ENCODE measurements around the gene QTRT2.

DNA sequence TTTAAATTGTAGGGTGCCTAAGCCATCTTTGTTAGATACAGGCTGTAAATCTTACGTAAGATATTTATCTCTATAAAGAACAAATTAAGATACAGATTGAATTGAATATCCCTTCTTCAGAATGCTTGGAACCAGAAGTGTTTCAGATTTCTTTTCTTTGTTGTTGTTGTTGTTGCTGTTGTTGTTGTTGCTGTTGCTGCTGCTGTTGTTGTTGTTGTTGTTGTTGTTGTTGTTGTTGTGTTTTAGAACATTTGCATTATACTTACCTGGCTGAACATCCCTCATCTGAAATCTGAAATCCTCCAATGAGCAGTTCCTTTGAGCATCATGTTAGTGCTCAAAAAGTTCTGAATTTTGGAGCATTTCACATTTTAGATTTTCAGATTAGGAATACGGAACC, 26.6 kb downstream of the QTRT2 start:
- TF ChIP-seq CTCF (conservative IDR thresholded peaks at IDR 0.05; ENCODE audit: low read depth in 2 of 2) (no peak), POLR2AphosphoS5 (IDR thresholded peaks at IDR 0.05; ENCODE audit: low read depth) (no peak), EZH2 (IDR thresholded peaks at IDR 0.05; ENCODE audit: low read depth, unreplicated experiment) (no peak), CREB1 (CRISPR knock-in tag; IDR thresholded peaks at IDR 0.05; ENCODE audit: low read depth) (no peak), ZNF331 (CRISPR knock-in tag; IDR thresholded peaks at IDR 0.05; ENCODE audit: low read depth) (no peak), EZH2phosphoT487 (IDR thresholded peaks at IDR 0.05; ENCODE audit: unreplicated experiment) (no peak), NANOG (IDR thresholded peaks at IDR 0.05; ENCODE audit: borderline replicate concordance) (no peak), JUNB (IDR thresholded peaks at IDR 0.05; ENCODE audit: unreplicated experiment) (no peak), ZNF114 (CRISPR knock-in tag; IDR thresholded peaks at IDR 0.05) (no peak), STAT1 (IDR thresholded peaks at IDR 0.05; ENCODE audit: unreplicated experiment) (no peak)
- TF ChIP-seq, protein P1, sequence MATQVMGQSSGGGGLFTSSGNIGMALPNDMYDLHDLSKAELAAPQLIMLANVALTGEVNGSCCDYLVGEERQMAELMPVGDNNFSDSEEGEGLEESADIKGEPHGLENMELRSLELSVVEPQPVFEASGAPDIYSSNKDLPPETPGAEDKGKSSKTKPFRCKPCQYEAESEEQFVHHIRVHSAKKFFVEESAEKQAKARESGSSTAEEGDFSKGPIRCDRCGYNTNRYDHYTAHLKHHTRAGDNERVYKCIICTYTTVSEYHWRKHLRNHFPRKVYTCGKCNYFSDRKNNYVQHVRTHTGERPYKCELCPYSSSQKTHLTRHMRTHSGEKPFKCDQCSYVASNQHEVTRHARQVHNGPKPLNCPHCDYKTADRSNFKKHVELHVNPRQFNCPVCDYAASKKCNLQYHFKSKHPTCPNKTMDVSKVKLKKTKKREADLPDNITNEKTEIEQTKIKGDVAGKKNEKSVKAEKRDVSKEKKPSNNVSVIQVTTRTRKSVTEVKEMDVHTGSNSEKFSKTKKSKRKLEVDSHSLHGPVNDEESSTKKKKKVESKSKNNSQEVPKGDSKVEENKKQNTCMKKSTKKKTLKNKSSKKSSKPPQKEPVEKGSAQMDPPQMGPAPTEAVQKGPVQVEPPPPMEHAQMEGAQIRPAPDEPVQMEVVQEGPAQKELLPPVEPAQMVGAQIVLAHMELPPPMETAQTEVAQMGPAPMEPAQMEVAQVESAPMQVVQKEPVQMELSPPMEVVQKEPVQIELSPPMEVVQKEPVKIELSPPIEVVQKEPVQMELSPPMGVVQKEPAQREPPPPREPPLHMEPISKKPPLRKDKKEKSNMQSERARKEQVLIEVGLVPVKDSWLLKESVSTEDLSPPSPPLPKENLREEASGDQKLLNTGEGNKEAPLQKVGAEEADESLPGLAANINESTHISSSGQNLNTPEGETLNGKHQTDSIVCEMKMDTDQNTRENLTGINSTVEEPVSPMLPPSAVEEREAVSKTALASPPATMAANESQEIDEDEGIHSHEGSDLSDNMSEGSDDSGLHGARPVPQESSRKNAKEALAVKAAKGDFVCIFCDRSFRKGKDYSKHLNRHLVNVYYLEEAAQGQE (IDR thresholded peaks at IDR 0.05; ENCODE audit: unreplicated experiment) = no peak
- TF ChIP-seq, protein P2, sequence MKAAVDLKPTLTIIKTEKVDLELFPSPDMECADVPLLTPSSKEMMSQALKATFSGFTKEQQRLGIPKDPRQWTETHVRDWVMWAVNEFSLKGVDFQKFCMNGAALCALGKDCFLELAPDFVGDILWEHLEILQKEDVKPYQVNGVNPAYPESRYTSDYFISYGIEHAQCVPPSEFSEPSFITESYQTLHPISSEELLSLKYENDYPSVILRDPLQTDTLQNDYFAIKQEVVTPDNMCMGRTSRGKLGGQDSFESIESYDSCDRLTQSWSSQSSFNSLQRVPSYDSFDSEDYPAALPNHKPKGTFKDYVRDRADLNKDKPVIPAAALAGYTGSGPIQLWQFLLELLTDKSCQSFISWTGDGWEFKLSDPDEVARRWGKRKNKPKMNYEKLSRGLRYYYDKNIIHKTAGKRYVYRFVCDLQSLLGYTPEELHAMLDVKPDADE (IDR thresholded peaks at IDR 0.05) = no peak
- TF ChIP-seq, protein P3, sequence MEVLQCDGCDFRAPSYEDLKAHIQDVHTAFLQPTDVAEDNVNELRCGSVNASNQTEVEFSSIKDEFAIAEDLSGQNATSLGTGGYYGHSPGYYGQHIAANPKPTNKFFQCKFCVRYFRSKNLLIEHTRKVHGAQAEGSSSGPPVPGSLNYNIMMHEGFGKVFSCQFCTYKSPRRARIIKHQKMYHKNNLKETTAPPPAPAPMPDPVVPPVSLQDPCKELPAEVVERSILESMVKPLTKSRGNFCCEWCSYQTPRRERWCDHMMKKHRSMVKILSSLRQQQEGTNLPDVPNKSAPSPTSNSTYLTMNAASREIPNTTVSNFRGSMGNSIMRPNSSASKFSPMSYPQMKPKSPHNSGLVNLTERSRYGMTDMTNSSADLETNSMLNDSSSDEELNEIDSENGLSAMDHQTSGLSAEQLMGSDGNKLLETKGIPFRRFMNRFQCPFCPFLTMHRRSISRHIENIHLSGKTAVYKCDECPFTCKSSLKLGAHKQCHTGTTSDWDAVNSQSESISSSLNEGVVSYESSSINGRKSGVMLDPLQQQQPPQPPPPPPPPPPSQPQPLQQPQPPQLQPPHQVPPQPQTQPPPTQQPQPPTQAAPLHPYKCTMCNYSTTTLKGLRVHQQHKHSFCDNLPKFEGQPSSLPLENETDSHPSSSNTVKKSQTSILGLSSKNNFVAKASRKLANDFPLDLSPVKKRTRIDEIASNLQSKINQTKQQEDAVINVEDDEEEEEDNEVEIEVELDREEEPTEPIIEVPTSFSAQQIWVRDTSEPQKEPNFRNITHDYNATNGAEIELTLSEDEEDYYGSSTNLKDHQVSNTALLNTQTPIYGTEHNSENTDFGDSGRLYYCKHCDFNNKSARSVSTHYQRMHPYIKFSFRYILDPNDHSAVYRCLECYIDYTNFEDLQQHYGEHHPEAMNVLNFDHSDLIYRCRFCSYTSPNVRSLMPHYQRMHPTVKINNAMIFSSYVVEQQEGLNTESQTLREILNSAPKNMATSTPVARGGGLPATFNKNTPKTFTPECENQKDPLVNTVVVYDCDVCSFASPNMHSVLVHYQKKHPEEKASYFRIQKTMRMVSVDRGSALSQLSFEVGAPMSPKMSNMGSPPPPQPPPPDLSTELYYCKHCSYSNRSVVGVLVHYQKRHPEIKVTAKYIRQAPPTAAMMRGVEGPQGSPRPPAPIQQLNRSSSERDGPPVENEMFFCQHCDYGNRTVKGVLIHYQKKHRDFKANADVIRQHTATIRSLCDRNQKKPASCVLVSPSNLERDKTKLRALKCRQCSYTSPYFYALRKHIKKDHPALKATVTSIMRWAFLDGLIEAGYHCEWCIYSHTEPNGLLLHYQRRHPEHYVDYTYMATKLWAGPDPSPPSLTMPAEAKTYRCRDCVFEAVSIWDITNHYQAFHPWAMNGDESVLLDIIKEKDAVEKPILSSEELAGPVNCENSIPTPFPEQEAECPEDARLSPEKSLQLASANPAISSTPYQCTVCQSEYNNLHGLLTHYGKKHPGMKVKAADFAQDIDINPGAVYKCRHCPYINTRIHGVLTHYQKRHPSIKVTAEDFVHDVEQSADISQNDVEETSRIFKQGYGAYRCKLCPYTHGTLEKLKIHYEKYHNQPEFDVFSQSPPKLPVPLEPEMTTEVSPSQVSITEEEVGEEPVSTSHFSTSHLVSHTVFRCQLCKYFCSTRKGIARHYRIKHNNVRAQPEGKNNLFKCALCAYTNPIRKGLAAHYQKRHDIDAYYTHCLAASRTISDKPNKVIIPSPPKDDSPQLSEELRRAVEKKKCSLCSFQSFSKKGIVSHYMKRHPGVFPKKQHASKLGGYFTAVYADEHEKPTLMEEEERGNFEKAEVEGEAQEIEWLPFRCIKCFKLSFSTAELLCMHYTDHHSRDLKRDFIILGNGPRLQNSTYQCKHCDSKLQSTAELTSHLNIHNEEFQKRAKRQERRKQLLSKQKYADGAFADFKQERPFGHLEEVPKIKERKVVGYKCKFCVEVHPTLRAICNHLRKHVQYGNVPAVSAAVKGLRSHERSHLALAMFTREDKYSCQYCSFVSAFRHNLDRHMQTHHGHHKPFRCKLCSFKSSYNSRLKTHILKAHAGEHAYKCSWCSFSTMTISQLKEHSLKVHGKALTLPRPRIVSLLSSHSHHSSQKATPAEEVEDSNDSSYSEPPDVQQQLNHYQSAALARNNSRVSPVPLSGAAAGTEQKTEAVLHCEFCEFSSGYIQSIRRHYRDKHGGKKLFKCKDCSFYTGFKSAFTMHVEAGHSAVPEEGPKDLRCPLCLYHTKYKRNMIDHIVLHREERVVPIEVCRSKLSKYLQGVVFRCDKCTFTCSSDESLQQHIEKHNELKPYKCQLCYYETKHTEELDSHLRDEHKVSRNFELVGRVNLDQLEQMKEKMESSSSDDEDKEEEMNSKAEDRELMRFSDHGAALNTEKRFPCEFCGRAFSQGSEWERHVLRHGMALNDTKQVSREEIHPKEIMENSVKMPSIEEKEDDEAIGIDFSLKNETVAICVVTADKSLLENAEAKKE (CRISPR knock-in tag; IDR thresholded peaks at IDR 0.05) = no peak

All from GM23338 (cell line).